Endothelial cell of umbilical vein (primary cell): ENCODE results near the gene ZNRF3. TPM values are rescaled to one million over a fixed set of nuclear protein-coding genes. Genes with fewer than 3 reads are reported as not detected.

Source experiments
- BruUV-seq: library from RNA; stranded (reverse); fragments of 400-500 nt; replicated peaks from 2 replicates; lab custom pipeline; 2021; lab: Mats Ljungman, UMichigan
- CTCF ChIA-PET: fragments of 300-600, 350-600 bp; sonication (Branson Sonifier 250); formaldehyde crosslinking; loops from one replicate; lab custom pipeline; 2021; ENCODE audit warnings: antibody characterized with exemption, inconsistent platforms; lab: Charles Lee
- POLR2A ChIA-PET: fragments of 300-600, 350-600 bp; sonication (Branson Sonifier 250); formaldehyde crosslinking; loops from one replicate; lab custom pipeline; 2021; ENCODE audit warnings: antibody characterized with exemption, inconsistent platforms; lab: Charles Lee
- DNase-seq: peaks from one replicate; pipeline ENCODE4 v3.0.0-alpha.2; 2011; ENCODE audit warnings: low read depth, low spot score
- FAIRE-seq: peaks from 2 replicates; lab custom pipeline; 2011; peaks lifted over from hg19 to GRCh38; lab: Jason Lieb, UNC
- H2AFZ ChIP-seq: 2 replicates; pipeline ENCODE4 v1.6.0; 2012; ENCODE audit warnings: low read depth, low read length, control low read depth, inconsistent platforms
- H3K27ac ChIP-seq: 2 replicates; pipeline ENCODE4 v1.5.1; 2011; ENCODE audit warnings: low read depth, mild to moderate bottlenecking, control low read depth, low read length, moderate library complexity; ENCODE audit not compliant: insufficient read depth
- H3K27me3 ChIP-seq, 2 experiments: 2 replicates each; pipeline versions ENCODE4 v1.6.0 to v1.6.1; 2011; ENCODE audit warnings: low read length in 2 of 2, mixed read lengths in 1 of 2; ENCODE audit not compliant: control insufficient read depth in 2 of 2, insufficient read depth in 2 of 2
- H3K36me3 ChIP-seq, 2 experiments: 2 replicates in 1 of 2; 3 replicates in 1 of 2; pipeline ENCODE4 v1.5.1; 2011; ENCODE audit warnings: low read length in 2 of 2, mild to moderate bottlenecking in 1 of 2, moderate library complexity in 1 of 2; ENCODE audit not compliant: control insufficient read depth in 2 of 2, insufficient read depth in 2 of 2; ENCODE audit errors: extremely low read depth in 1 of 2
- H3K4me1 ChIP-seq: 3 replicates; pipeline ENCODE4 v1.5.1; 2011; ENCODE audit warnings: mild to moderate bottlenecking, low read length; ENCODE audit not compliant: control insufficient read depth, insufficient read depth; ENCODE audit errors: extremely low read depth
- H3K4me2 ChIP-seq: 2 replicates; pipeline ENCODE4 v1.6.1; 2011; ENCODE audit warnings: low read length, control low read depth, mixed read lengths; ENCODE audit not compliant: insufficient read depth
- H3K4me3 ChIP-seq, 3 experiments: fragments of 200-600 bp in 1 of 3; sonication (generic), shearing (Covaris generic) in 1 of 3; replicated peaks in 1 of 3; 2 replicates each; pipeline ENCODE4 v1.5.1; 2011 to 2016; ENCODE audit warnings: control low read depth in 3 of 3, low read length in 3 of 3, mild to moderate bottlenecking in 2 of 3, inconsistent platforms in 1 of 3, low read depth in 1 of 3, moderate library complexity in 1 of 3; ENCODE audit not compliant: insufficient read depth in 1 of 3
- H3K79me2 ChIP-seq: 2 replicates; pipeline ENCODE4 v1.6.0; 2012; ENCODE audit warnings: low read length, inconsistent platforms; ENCODE audit not compliant: control insufficient read depth, insufficient read depth
- H3K9ac ChIP-seq: replicated peaks from 2 replicates; pipeline ENCODE3; 2011; ENCODE audit warnings: low read length, control low read depth; ENCODE audit not compliant: insufficient read depth; ENCODE audit errors: extremely low read depth
- H3K9me1 ChIP-seq: replicated peaks from 3 replicates; pipeline ENCODE4 v1.6.0; 2011; ENCODE audit warnings: mild to moderate bottlenecking, low read length; ENCODE audit not compliant: control insufficient read depth, insufficient read depth; ENCODE audit errors: extremely low read depth
- H3K9me3 ChIP-seq: replicated peaks from 2 replicates; pipeline ENCODE4 v1.5.1; 2012; ENCODE audit warnings: low read length, inconsistent platforms; ENCODE audit not compliant: control insufficient read depth, insufficient read depth
- H4K20me1 ChIP-seq: replicated peaks from 2 replicates; pipeline ENCODE3; 2011; ENCODE audit warnings: mild to moderate bottlenecking, low read length; ENCODE audit not compliant: control insufficient read depth, insufficient read depth; ENCODE audit errors: extremely low read depth
- CTCF ChIP-seq, 2 donors: IDR thresholded peaks; 1 replicate in 1 of 2; 2 replicates in 1 of 2; pipeline ENCODE4 v1.5.1; 2011; ENCODE audit warnings: low read length in 2 of 2, mild to moderate bottlenecking in 2 of 2, moderate library complexity in 2 of 2, control low read depth in 1 of 2, inconsistent platforms in 1 of 2, low read depth in 1 of 2; ENCODE audit not compliant: insufficient read depth in 1 of 2; ENCODE audit errors: extremely low read depth in 1 of 2
- EZH2 ChIP-seq: IDR thresholded peaks from 2 replicates; pipeline ENCODE4 v1.6.1; 2012; ENCODE audit warnings: borderline replicate concordance, low read depth, mild to moderate bottlenecking, moderate library complexity, low read length, inconsistent platforms; ENCODE audit not compliant: severe bottlenecking
- FOS ChIP-seq: IDR thresholded peaks from 2 replicates; pipeline ENCODE4 v1.6.1; 2011; ENCODE audit warnings: mild to moderate bottlenecking, low read length, moderate library complexity, borderline replicate concordance; ENCODE audit not compliant: insufficient read depth
- GATA2 ChIP-seq: IDR thresholded peaks from 2 replicates; pipeline ENCODE4 v1.7.0; 2011; ENCODE audit warnings: low read depth, mild to moderate bottlenecking, moderate library complexity, mixed read lengths, low read length; ENCODE audit not compliant: insufficient read length, insufficient read depth
- JUN ChIP-seq: IDR thresholded peaks from 2 replicates; pipeline ENCODE4 v1.6.1; 2011; ENCODE audit warnings: borderline replicate concordance, low read depth; ENCODE audit not compliant: insufficient read length, insufficient read depth
- MYC ChIP-seq: IDR thresholded peaks from one replicate; pipeline ENCODE4 v1.6.1; 2011; ENCODE audit warnings: mild to moderate bottlenecking, low read depth, low read length
- POLR2A ChIP-seq: IDR thresholded peaks from 2 replicates; pipeline ENCODE4 v1.6.1; 2012; ENCODE audit warnings: low read depth, mild to moderate bottlenecking, control low read depth, low read length
- POLR2AphosphoS5 ChIP-seq: IDR thresholded peaks from 2 replicates; pipeline ENCODE4 v1.6.1; 2012; ENCODE audit warnings: low read depth, mild to moderate bottlenecking, control low read depth, low read length, moderate library complexity; ENCODE audit not compliant: insufficient read depth
- dilution Hi-C: fragments of 300-500 bp; cut with MboI; formaldehyde crosslinking; loops from one replicate; pipeline ENCODE4 v1.15.0; 2019; ENCODE audit warnings: low sequenced_read_pairs; ENCODE audit not compliant: extremely low pct_ligation_motif_present
- intact Hi-C: fragments of 100-400 bp; cut with micrococcal nuclease; formaldehyde crosslinking; loops from one replicate; pipeline ENCODE4 v1.10.0; 2022
- polyA plus RNA-seq, 4 experiments: library from polyadenylated mRNA; depleted of rRNA in 3 of 4; stranded (reverse) in 3 of 4; unstranded in 1 of 4; fragments of >200 nt; gene quantifications; 2 replicates each; pipeline versions ENCODE4 v1.2.1 to v1.2.3, GENCODE V29; 2011 to 2012; ENCODE audit warnings: missing spikeins in 1 of 4
- total RNA-seq: library from RNA; stranded (reverse); gene quantifications from 2 replicates; pipeline ENCODE4 v1.2.3, GENCODE V29; 2021
- TF ChIP-seq, protein P1 (sequence below): IDR thresholded peaks from 2 replicates; pipeline ENCODE4 v1.6.1; 2011; ENCODE audit not compliant: insufficient read depth, insufficient read length

Gene ZNRF3
- total and polyA plus RNA-seq, 2 donors (not counting 3 experiments of a cell fraction or from before 2014, with no cell fraction given): 2.7 to 5.2 TPM

DNA sequence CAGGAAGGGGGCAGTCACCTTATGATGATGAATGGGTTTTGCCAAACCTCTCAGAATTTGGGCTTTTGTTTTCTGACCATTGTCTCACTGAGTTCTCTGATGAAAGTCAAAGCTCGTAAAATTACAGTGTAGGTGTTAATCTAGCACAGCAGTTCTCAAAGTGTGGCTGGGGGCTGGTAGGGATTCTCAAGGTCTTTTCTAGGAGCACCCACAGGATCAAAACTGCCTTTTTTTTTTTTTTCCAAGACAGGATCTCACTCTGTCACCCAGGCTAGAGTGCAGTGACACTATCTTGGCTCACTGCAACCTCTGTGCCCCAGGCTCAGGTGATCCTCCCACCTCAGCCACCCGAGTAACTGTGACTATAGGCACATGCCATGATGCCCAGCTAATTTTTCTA lies 112.2 kb downstream of the ZNRF3 start:
- dilution Hi-C loops: no loop called here
- H3K4me1 ChIP-seq: no peaks in the 10 kb centered on the region
- DNase-seq (no peak), FAIRE-seq (no peak)
- no peaks in the 10 kb centered on the region for H3K36me3 ChIP-seq
- no peak overlapping the region for H3K9ac ChIP-seq
- H3K4me3 ChIP-seq: no peak overlapping the region
- H3K79me2 ChIP-seq: no peaks in the 10 kb centered on the region
- TF ChIP-seq, protein P1, sequence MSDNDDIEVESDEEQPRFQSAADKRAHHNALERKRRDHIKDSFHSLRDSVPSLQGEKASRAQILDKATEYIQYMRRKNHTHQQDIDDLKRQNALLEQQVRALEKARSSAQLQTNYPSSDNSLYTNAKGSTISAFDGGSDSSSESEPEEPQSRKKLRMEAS: no peak
- TF ChIP-seq POLR2A (no peak), FOS (no peak), JUN (no peak), EZH2 (no peak), GATA2 (no peak), MYC (no peak), CTCF (IDR thresholded peaks at IDR 0.05; ENCODE audit: extremely low read depth in 1 of 2, insufficient read depth in 1 of 2, low read depth in 1 of 2, low read length in 2 of 2) (no peak), POLR2AphosphoS5 (no peak)
- H3K27me3 ChIP-seq: no peaks in the 10 kb centered on the region
- H3K9me3 ChIP-seq: no peaks in the 10 kb centered on the region
- no peak overlapping the region for H3K4me2 ChIP-seq
- no peaks in the 10 kb centered on the region for H4K20me1 ChIP-seq
- ChIA-PET CTCF (no interaction called here), POLR2A (interaction anchor here (1.4 kb wide), 1 partner anchor 9 kb away, joined by 3 read pairs; no protein-coding TSS in a partner anchor)
- no peak overlapping the region for H2AFZ ChIP-seq
- no TSS peak for BruUV-seq
- H3K9me1 ChIP-seq: no peaks in the 10 kb centered on the region
- H3K27ac ChIP-seq: no peak overlapping the region
- intact Hi-C loops: no loop called here
